ENCODE results near the gene PLCB1.

Gene PLCB1

GRCh38 chr20:8879669-8880068 lies 747.6 kb downstream of the PLCB1 start:
- H2BK5ac ChIP-seq (ENCODE audit: low read length): no peak overlapping the region
- DNase-seq (ENCODE audit: low spot score): no peak
- H2BK15ac ChIP-seq (ENCODE audit: low read length): no peak overlapping the region
- no peak overlapping the region for H2AK5ac ChIP-seq (ENCODE audit: low read depth, low read length)
- no peak overlapping the region for H3K4me2 ChIP-seq (ENCODE audit: insufficient read depth, low read length, poor library complexity, severe bottlenecking)
- no CpG with 5 or more reads among the region's 2 CpGs for WGBS, 2 donors (ENCODE audit: extremely low coverage in 2 of 2, insufficient read length in 2 of 2, insufficient replicate concordance in 1 of 2)
- no peak overlapping the region for H3K4me3 ChIP-seq (ENCODE audit: low read length in 2 of 2)
- no peak overlapping the region for H2AFZ ChIP-seq (ENCODE audit: low read length)
- H3K18ac ChIP-seq (ENCODE audit: low read length): peak overlapping the region; percentile 59
- no peak overlapping the region for H3K27ac ChIP-seq (replicated peaks; ENCODE audit: low read length)
- H3K4ac ChIP-seq (ENCODE audit: low read length): no peak overlapping the region
- no peak overlapping the region for H3K9ac ChIP-seq (ENCODE audit: low read depth, low read length, poor library complexity)
- H2BK120ac ChIP-seq (ENCODE audit: low read depth, low read length): no peak overlapping the region
- H3K9me3 ChIP-seq (replicated peaks in 1 of 2; ENCODE audit: control insufficient read depth in 2 of 2, insufficient read depth in 1 of 2, low read depth in 1 of 2, low read length in 2 of 2): no peaks in the 10 kb centered on the region
- H3K36me3 ChIP-seq (replicated peaks in 1 of 2; ENCODE audit: control insufficient read depth in 2 of 2, insufficient read depth in 2 of 2, low read length in 2 of 2): no peaks in the 10 kb centered on the region
- peaks cover 0 to 5% of the 10 kb centered on the region in 2 donors for H3K4me1 ChIP-seq (ENCODE audit: control insufficient read depth in 2 of 2, insufficient read depth in 1 of 2, low read depth in 1 of 2, low read length in 2 of 2)
- H3K23ac ChIP-seq (ENCODE audit: low read depth, low read length, poor library complexity): no peak overlapping the region
- no peak overlapping the region for H2BK12ac ChIP-seq (ENCODE audit: low read length)
- H4K91ac ChIP-seq (ENCODE audit: low read depth, low read length, poor library complexity): no peak overlapping the region
- no peaks in the 10 kb centered on the region for H3K27me3 ChIP-seq (ENCODE audit: control insufficient read depth in 3 of 3, insufficient read depth in 3 of 3, low read depth in 1 of 3, low read length in 3 of 3)
- peaks cover 1% of the 10 kb centered on the region for H3K79me1 ChIP-seq (ENCODE audit: low read depth, low read length)
- no peak overlapping the region for H3K14ac ChIP-seq (ENCODE audit: low read length)
- H4K8ac ChIP-seq (ENCODE audit: low read depth, low read length): no peak overlapping the region

DNA sequence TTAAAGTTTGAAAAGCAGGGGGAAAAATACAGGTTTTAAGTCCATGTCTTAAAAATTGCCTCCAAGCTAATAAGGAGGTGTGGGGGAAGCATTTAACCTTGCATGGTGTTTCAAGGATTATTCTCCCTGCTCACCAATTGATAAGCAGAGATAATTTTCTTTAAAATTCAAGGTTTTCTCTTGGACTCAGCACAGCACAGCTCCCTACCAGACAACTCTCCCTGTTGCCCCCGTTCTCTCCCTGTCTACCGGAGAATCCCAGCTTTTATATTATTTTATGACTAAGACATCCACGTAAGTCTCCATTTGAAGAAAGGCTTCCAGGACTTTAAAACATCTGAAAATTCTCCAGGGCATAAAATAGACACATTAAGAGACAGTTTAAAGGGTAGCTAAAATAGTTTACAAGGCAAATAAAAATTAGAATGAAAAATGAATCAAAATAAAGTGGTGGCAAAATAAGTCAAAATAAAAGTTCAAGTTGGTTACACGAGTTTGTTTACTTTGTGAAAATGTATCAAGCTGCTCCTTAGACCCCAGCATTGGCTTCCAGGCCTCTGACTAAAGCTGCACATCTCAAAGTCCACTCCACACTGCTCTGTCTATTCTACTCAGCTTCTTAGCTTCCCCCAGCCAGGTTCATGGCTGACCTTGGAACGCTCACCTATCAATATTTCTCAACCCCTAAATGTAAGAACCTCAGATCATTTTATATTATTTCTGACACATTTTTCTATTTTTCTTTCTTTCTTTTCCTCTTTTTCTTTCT lies 748.2 kb downstream of the PLCB1 start:
- Histone ChIP-seq H4K91ac (ENCODE audit: low read depth, low read length, poor library complexity) (no peak overlapping the region), H3K9me3 (replicated peaks in 1 of 2; ENCODE audit: control insufficient read depth in 2 of 2, insufficient read depth in 1 of 2, low read depth in 1 of 2, low read length in 2 of 2) (no peaks in the 10 kb centered on the region), H3K18ac (ENCODE audit: low read length) (no peak overlapping the region), H3K4me1 (ENCODE audit: control insufficient read depth in 2 of 2, insufficient read depth in 1 of 2, low read depth in 1 of 2, low read length in 2 of 2) (peaks cover 0 to 5% of the 10 kb centered on the region in 2 donors), H3K23ac (ENCODE audit: low read depth, low read length, poor library complexity) (no peak overlapping the region), H3K27me3 (ENCODE audit: control insufficient read depth in 3 of 3, insufficient read depth in 3 of 3, low read depth in 1 of 3, low read length in 3 of 3) (no peaks in the 10 kb centered on the region), H3K36me3 (replicated peaks in 1 of 2; ENCODE audit: control insufficient read depth in 2 of 2, insufficient read depth in 2 of 2, low read length in 2 of 2) (no peaks in the 10 kb centered on the region), H3K4me3 (ENCODE audit: low read length in 2 of 2) (no peak overlapping the region), H3K27ac (replicated peaks; ENCODE audit: low read length) (no peak overlapping the region), H2AFZ (ENCODE audit: low read length) (no peak overlapping the region), H4K8ac (ENCODE audit: low read depth, low read length) (no peak overlapping the region), H2BK15ac (ENCODE audit: low read length) (no peak overlapping the region), H3K9ac (ENCODE audit: low read depth, low read length, poor library complexity) (no peak overlapping the region), H3K4me2 (ENCODE audit: insufficient read depth, low read length, poor library complexity, severe bottlenecking) (no peak overlapping the region), H3K14ac (ENCODE audit: low read length) (no peak overlapping the region), H3K79me1 (ENCODE audit: low read depth, low read length) (peaks cover 1% of the 10 kb centered on the region), H3K4ac (ENCODE audit: low read length) (no peak overlapping the region), H2BK120ac (ENCODE audit: low read depth, low read length) (no peak overlapping the region), H2BK12ac (ENCODE audit: low read length) (no peak overlapping the region), H2AK5ac (ENCODE audit: low read depth, low read length) (no peak overlapping the region), H2BK5ac (ENCODE audit: low read length) (no peak overlapping the region)
- no peak for DNase-seq (ENCODE audit: low spot score)
- no CpG with 5 or more reads among the region's 5 CpGs for WGBS, 2 donors (ENCODE audit: extremely low coverage in 2 of 2, insufficient read length in 2 of 2, insufficient replicate concordance in 1 of 2)

GRCh38 chr20:8891039-8891438 lies 759.0 kb downstream of the PLCB1 start:
- Histone ChIP-seq H2BK15ac (ENCODE audit: low read length) (no peak overlapping the region), H3K14ac (ENCODE audit: low read length) (no peak overlapping the region), H2AK5ac (ENCODE audit: low read depth, low read length) (no peak overlapping the region), H2BK120ac (ENCODE audit: low read depth, low read length) (no peak overlapping the region), H3K27ac (replicated peaks; ENCODE audit: low read length) (no peak overlapping the region), H2BK12ac (ENCODE audit: low read length) (no peak overlapping the region), H3K27me3 (ENCODE audit: control insufficient read depth in 3 of 3, insufficient read depth in 3 of 3, low read depth in 1 of 3, low read length in 3 of 3) (no peaks in the 10 kb centered on the region), H2AFZ (ENCODE audit: low read length) (no peak overlapping the region), H3K18ac (ENCODE audit: low read length) (no peak overlapping the region), H3K9me3 (replicated peaks in 1 of 2; ENCODE audit: control insufficient read depth in 2 of 2, insufficient read depth in 1 of 2, low read depth in 1 of 2, low read length in 2 of 2) (peaks cover 3 to 22% of the 10 kb centered on the region in 2 donors), H4K91ac (ENCODE audit: low read depth, low read length, poor library complexity) (no peak overlapping the region), H3K4me3 (ENCODE audit: low read length in 2 of 2) (no peak overlapping the region), H3K4me1 (ENCODE audit: control insufficient read depth in 2 of 2, insufficient read depth in 1 of 2, low read depth in 1 of 2, low read length in 2 of 2) (no peaks in the 10 kb centered on the region), H3K23ac (ENCODE audit: low read depth, low read length, poor library complexity) (no peak overlapping the region), H3K4me2 (ENCODE audit: insufficient read depth, low read length, poor library complexity, severe bottlenecking) (no peak overlapping the region), H3K36me3 (replicated peaks in 1 of 2; ENCODE audit: control insufficient read depth in 2 of 2, insufficient read depth in 2 of 2, low read length in 2 of 2) (no peaks in the 10 kb centered on the region), H3K4ac (ENCODE audit: low read length) (no peak overlapping the region), H4K8ac (ENCODE audit: low read depth, low read length) (no peak overlapping the region), H2BK5ac (ENCODE audit: low read length) (no peak overlapping the region), H3K9ac (ENCODE audit: low read depth, low read length, poor library complexity) (no peak overlapping the region), H3K79me1 (ENCODE audit: low read depth, low read length) (no peaks in the 10 kb centered on the region)
- no CpG with 5 or more reads among the region's 1 CpG for WGBS, 2 donors (ENCODE audit: extremely low coverage in 2 of 2, insufficient read length in 2 of 2, insufficient replicate concordance in 1 of 2)
- DNase-seq (ENCODE audit: low spot score): no peak

GRCh38 chr20:8895472-8895871 lies 763.4 kb downstream of the PLCB1 start:
- Histone ChIP-seq H2BK12ac (ENCODE audit: low read length) (no peak overlapping the region), H3K27ac (replicated peaks; ENCODE audit: low read length) (no peak overlapping the region), H2AK5ac (ENCODE audit: low read depth, low read length) (no peak overlapping the region), H3K14ac (ENCODE audit: low read length) (no peak overlapping the region), H2AFZ (ENCODE audit: low read length) (no peak overlapping the region), H2BK15ac (ENCODE audit: low read length) (no peak overlapping the region), H3K9ac (ENCODE audit: low read depth, low read length, poor library complexity) (no peak overlapping the region), H3K27me3 (ENCODE audit: control insufficient read depth in 3 of 3, insufficient read depth in 3 of 3, low read depth in 1 of 3, low read length in 3 of 3) (no peaks in the 10 kb centered on the region), H3K79me1 (ENCODE audit: low read depth, low read length) (no peaks in the 10 kb centered on the region), H3K23ac (ENCODE audit: low read depth, low read length, poor library complexity) (no peak overlapping the region), H3K4me2 (ENCODE audit: insufficient read depth, low read length, poor library complexity, severe bottlenecking) (no peak overlapping the region), H2BK120ac (ENCODE audit: low read depth, low read length) (no peak overlapping the region), H3K4ac (ENCODE audit: low read length) (no peak overlapping the region), H2BK5ac (ENCODE audit: low read length) (no peak overlapping the region), H4K8ac (ENCODE audit: low read depth, low read length) (no peak overlapping the region), H3K9me3 (replicated peaks in 1 of 2; ENCODE audit: control insufficient read depth in 2 of 2, insufficient read depth in 1 of 2, low read depth in 1 of 2, low read length in 2 of 2) (peaks cover 3 to 26% of the 10 kb centered on the region in 2 donors), H3K4me3 (ENCODE audit: low read length in 2 of 2) (no peak overlapping the region), H4K91ac (ENCODE audit: low read depth, low read length, poor library complexity) (no peak overlapping the region), H3K4me1 (ENCODE audit: control insufficient read depth in 2 of 2, insufficient read depth in 1 of 2, low read depth in 1 of 2, low read length in 2 of 2) (no peaks in the 10 kb centered on the region), H3K36me3 (replicated peaks in 1 of 2; ENCODE audit: control insufficient read depth in 2 of 2, insufficient read depth in 2 of 2, low read length in 2 of 2) (no peaks in the 10 kb centered on the region), H3K18ac (ENCODE audit: low read length) (no peak overlapping the region)
- DNase-seq (ENCODE audit: low spot score): no peak

Data from neuronal stem cell (in vitro differentiated cells).